HG02610 (cell line): ENCODE measurements around the gene ITGB1BP1.
"Not testable (repeated sequence)": the region's sequence is repeated elsewhere in the genome, so short reads cannot be mapped to it uniquely, and the experiment has no call there.

Experiments
- ATAC-seq: cut with Tn5 transposase; IDR thresholded peaks from one replicate; pipeline ENCODE4 v1.9.1; 2021; ENCODE audit warnings: mild to moderate bottlenecking, moderate library complexity; ENCODE audit not compliant: unreplicated experiment

ITGB1BP1 gene

DNA sequence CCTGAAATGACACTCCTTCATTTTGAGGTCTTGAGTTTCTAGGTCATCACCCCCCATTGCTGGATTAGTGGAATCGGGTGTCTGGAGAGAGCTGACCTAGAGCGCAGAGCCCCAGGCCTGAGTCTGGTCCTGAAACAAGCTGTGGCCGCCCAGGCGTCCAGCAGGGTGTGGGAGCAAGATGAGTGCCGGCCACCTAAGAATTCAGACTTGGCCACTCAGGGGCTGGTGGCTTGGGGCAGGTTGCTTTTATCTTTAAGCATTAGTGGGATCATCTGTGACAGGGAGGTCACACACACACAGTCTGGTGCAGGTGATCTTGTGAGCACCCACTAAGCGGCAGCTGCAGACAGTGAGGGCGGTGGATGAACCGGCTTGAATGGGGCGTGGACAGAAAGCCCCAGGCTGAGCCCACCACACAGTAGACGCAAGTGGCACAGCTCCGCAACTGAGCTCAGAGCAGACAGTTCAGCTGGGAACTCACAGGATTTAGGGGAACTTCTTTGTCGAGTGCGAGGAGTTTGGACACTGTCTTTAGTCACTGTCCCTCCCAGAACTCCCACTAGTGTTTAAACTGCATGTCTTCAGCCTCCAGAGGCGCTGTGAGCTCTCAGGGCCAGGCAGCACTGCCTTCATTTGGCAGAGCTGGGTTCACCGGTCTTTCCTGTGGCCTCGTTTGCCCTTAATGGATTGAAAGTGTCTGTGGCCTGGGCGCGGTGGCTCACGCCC lies 21.5 kb downstream of the ITGB1BP1 start:
- ATAC-seq: no peak

DNA sequence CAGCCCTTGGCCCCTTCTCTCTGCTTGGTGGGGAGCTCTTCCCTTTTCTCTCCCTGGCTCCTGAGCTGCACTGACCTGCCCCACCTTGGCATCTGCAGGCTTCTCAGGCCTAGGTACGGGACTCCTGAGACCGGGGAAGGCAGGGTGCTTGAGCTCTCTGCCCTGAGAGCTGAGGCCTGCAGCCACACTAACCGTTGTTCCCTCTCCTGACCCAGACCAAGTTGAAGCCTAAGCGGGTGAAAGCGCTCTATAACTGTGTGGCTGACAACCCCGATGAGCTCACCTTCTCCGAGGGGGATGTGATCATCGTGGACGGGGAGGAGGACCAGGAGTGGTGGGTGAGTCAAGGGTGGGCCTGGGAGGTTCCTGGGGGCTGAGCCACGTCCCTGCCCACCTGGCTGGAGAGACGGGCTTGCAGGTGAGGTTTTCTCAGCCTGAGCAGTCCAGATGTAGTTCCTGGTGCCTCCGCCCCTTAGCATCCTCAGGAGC lies 22.2 kb downstream of the ITGB1BP1 start:
- no peak for ATAC-seq

DNA sequence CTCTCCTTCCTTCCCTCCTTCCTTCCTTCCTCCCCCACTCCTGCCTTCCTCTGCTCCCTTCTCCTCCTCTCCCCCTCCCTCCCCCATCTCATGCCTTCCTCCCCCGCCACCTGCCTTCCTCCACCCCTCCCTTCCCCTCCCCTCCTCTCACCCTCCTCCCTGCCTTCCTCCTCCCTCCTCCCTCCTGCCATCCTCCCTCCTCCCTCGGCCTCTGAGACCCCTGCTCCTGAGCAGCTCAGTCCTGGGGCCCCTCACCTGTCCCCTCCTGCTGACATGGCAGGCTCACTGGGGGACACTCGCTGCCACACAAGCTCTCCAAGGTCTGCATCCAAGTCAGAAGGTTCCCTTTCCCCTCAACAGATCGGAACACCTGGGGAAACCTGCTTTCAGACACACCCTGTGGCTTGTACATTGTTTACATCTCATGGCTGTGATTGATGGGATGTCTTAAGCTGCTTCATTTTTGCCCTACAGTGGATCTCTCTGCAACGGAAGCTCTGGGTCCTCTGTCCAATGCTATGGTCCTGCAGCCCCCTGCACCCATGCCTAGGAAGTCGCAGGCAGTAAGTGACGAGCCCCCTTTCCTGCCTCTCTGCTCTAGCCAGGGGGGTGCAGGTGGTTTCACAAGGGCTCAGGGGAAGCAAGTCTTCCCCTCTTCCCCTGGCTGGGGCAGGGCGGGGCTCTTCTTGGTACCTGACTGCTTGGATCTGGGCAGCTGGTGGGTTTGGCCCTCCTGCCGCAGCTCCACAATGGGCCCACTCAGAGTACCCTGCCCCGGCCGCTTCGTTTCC lies 22.9 kb downstream of the ITGB1BP1 start:
- ATAC-seq: no peak

DNA sequence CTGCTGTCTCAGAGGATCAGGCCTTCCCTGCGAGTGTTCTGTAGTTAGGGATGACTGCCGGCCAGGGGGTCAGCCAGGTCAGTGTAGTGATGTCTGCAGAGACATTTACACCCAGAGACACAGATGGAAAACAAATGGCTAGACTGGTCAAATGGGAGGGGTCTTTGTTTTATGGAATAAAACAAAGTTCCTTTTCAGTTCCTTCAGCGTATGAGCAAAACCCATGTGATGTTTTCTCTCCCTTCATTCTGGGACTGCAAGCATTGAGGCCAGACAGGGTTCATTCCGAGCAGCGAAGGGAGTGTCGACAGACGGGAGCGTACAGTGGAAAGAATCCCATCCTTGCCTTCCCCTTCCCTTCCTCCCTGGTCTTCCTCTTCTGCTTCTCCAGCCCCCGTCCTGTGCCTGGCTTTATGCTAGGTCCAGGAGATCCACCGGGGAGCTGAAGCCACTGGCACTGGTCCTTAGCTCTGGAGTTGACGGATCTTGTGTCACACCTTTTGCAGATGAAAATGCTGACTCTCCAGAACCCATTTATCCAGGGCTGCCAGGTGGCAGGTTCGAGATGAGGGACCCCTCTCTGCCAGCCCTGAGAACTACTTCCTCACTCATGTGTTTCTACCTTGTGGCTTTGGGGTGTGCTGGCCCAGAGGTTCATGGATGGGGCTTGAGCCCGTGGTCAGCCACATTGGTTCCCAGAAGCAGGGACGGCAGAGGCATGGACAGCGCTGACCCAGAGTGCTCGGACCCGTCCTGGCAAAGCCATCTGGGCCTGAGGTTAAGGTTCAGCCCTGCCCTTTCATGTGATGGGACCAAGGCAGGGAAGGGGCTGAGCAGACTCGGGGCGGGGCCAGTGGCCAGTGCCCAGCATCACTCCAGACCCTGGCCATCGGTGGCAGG lies 24.2 kb downstream of the ITGB1BP1 start:
- no peak for ATAC-seq

DNA sequence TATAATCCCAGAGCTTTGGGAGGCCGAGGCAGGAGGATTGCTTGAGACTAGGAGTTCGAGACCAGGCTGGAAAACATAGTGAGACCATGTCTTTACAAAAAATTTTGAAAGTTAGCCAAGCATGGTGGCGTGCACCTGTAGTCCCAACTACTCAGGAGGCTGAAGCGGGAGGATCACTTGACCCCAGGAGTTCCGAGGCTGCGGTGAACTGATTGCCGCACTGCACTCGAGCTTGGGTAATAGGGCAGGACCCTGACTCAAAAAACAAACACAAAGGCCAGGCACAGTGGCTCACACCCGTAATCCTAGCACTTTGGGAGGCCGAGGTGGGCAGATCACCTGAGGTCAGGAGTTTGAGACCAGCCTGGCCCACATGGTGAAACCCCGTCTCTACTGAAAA lies 25.1 kb downstream of the ITGB1BP1 start:
- not testable (repeated sequence) for ATAC-seq

DNA sequence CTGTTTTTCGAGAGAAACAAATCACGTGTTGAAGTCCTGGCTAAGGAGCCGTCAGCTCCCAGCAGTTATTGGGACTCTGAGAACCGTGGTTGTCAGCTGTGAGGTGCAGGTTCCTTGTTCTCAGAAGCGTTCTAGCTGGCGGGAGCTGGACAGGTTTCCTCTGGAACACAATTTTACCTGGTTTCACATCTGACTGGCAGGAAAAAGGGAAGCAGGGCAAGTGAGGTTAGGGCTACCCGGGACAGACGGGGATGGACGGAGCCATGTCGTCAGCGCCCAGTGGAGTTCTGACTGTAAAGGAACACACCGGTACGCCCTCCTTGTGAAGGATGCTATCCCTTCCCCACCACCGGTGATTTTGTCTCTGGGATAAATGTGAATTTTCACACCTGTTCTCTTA lies 26.1 kb downstream of the ITGB1BP1 start:
- ATAC-seq: no peak

DNA sequence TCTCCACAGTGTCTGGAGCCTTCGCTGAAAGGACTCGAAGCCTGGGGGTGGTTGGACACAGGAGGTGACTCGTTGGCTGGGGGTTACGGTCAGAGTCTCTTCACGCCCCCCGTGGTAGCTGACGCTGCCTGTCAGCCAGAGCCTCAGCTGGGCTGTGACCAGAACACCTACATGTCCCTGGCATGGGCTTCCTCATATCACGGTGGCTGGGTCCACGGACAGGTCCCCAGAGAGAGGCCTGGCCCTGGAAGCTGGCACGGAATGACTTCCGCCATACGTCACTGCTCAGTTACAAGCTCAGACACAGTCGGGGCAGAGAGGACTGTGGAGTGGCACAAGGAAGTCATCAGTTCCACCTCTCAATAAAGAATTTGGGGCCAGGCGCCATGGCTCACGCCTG lies 28.5 kb downstream of the ITGB1BP1 start:
- ATAC-seq: no peak

DNA sequence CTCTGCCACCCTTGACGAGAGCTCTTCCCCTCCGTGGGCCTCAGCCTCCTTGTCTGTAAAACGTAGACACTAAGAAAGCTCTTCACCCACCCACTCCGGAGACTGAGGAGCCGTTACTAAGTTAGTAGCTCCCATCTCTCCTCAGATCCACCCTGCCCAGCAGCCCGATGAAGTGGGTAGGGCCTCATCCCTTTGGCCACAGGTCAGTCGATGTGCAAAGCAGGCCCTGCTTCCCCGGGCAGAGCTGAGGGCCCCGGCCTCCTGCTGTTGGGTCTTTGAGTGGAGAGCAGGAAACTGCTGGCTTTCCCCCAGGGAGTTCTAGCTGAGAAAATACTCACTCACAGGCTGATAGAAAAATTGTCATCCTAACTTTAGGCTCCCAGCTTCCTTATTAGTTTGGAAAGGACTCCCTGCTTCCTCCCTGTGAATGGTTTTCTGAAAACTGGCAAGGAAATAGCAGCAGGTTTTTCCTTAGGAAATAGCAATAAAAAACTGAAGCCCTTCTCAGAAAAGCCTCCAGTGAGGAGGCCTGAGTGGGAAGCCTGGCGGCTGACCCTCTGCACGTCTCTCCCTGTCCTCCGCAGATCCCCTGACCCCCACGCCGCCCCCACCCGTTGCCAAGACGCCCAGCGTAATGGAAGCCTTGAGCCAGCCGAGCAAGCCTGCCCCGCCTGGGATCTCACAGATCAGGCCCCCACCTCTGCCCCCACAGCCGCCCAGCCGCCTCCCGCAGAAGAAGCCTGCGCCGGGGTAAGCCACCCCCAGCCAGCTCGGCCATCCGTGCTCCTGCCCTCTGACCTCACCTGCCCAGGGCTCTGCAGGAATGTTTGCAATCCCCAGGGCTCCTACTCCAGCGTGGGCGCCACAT lies 30.2 kb downstream of the ITGB1BP1 start:
- no peak for ATAC-seq

DNA sequence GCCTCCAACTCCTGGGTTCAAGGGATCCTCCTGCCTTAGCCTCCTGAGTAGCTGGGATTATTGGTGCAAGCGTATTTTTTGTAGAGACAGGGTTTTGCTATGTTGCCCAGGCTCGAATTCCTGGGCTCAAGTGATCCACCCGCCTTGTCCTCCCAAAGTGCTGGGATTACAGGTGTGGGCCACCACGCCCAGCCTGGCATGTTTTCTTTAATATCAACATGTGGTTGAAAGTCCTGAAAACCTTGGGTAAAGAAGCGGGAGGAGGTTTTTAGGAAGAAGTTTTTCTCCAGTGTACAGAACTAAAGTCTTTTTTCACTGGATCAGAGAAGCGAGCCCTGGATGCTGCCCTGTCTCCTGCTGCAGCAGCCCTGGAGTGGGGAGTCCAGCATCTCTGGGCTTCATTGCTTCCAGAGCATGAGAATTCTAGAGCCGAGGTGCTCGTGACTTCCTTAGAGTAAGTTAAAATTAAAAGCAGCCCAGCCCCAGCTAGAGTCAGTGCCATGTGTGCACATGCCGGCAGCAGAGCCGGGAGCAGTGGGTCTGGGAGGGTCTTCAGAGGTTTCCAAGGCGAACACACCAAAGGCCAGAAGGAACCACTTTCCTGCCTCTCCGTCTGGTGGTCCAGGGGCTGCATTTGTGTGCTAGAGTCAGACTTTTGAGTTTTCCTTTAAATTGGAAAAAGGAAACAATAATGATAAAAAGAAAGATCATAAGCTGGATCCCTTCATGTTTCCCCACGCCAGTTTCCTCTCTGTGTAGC lies 31.2 kb downstream of the ITGB1BP1 start:
- ATAC-seq: no peak

DNA sequence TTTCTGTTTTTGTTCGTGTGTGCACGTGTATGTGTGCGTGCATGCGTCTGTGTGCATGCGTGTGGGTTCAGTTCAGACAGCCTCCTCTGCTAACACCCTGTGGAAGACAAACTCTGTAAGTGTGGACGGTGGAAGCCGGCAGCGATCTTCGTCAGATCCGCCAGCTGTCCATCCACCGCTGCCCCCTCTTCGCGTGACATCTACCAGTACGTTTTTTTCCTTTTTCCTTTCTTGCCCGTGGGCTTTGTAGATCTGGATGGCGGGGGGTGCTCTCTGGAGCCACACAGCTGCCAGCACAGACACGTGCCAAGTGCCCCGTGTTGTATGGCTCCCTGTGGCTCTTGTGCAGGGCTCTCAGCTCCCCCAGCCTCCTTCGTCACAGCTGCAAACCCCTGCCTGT lies 32.3 kb downstream of the ITGB1BP1 start:
- ATAC-seq: no peak

DNA sequence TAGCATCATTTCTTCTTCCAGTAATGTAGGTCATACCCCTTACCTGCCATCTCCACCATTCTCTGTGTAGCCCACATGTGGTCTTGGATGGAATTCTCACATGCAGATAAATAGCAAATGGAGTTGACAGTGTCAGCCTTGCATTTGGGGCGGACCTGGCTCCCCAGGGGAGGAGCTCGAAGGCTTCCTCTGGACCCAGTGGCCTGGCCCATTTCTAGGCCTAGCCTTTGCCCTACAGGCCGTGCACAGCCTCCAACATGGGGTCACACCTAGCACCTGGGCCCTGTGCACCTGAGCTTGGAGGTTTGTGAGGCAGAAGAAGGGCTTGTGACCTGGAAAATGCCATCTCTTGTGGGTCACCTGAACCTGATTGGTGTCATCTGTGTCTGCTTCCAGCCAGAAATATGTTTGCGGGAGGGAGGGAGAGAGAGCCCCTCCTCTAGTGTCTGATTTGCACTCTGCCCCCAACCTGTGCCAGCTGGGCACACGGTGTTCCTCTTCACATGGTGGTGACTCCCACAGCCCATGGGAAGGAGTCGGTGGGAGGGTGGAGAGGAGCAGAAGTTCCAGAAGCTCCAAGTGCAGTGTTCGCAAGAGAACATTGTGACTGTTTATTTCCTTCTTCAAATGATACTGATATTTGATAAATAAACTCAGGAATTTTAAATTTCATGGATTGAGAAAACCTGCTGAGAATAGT lies 33.0 kb downstream of the ITGB1BP1 start:
- ATAC-seq: no peak

DNA sequence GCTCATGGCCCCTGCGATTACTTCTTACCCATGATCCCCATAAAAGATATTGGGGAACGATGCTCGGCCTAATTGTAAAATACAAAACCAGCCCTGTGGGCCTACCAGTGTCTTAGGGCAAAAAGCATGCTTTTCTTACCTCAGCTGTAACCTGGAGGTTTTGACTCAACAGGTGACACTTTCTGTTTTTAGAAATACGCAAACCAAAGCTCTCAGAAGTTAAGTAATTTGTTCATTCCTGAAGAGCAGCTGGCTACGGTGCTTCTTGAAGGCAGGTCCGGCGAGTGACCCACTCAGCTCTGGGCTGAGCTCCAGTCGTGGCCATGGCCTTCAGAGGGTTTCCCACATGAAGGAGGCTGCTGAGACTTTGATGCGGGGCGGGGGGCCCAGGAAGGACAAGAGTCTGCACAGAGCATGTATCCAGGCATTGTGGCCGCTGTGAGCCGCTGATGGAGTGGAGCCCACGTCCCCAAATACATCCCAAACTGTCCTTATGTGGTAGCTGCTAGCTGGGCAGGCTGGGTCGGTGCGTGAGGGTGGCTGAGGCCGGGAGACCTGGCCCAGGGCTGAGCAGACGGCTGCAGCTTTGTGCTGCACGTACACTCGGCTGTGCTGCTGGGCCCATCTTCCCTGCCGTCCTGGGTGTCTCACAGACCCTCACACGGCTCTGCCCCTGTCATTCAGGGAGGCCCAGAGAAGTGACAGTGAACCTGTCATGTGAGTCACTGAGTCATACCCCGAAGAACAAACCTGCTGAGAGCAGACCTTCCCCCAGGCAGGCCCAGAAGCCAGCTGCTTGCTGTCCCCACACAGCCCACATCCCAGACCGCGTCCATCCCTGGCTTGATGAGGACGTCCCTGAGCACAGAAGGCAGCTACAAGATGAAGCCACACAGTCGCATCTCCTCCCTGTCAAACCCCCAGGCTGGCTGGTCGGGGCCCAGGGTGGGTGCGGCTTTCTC lies 34.1 kb downstream of the ITGB1BP1 start:
- ATAC-seq: no peak

DNA sequence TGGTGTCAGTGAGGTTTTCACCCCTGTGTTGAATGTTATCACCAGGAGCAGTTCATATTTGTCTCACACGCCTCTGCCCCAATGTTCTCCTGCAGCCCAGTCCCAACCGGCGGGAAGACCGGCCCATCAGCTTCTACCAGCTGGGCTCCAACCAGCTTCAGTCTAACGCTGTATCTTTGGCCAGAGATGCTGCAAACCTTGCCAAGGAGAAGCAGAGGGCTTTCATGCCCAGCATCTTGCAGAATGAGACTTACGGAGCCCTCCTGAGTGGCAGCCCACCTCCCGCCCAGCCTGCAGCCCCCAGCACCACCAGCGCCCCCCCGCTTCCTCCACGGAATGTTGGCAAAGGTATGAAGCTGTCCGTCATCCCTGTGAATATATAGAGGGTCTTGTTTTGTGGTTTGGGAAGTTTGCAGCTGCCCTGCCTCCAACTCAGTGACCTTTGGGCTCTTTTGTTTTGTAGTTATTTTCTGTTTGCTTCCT lies 35.1 kb downstream of the ITGB1BP1 start:
- ATAC-seq: no peak

DNA sequence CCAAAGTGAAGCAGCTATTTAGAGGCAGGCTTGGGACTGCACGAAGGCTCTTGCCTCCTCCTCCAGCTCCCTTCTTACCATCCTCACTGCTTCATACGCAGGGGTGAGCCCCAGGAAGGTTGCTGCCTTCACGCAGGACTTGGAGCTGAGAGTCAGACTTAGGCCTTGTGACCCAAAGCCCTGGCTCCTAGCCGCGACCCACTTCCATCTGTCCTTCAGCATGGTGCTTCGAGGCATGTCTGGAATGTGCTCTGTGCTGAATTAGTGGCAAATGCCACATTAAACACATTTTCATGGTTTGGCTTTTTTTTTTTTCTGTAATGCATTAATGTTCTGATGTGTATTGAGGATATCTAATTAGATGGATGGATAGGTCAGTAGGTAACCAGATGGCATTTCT lies 37.5 kb downstream of the ITGB1BP1 start:
- no peak for ATAC-seq

DNA sequence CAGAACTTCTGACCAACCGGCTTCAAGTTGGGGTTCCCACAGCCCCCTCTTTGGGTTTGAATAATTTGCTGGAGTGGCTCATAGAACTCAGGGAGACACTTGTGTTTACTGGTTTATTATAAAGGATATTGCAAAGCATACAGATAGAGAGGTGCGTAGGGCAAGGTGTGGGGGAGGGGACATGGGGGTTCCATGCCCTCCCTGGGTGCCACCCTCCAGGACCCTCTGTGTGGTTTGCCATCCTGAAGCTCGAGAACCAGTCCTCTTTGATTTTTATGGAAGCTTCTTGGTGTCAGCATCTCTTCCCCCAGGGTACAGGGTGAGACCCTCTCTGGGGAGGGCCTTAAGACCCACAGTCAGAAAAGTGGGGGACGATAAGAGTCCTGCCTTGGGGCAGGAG lies 38.8 kb downstream of the ITGB1BP1 start:
- no peak for ATAC-seq

DNA sequence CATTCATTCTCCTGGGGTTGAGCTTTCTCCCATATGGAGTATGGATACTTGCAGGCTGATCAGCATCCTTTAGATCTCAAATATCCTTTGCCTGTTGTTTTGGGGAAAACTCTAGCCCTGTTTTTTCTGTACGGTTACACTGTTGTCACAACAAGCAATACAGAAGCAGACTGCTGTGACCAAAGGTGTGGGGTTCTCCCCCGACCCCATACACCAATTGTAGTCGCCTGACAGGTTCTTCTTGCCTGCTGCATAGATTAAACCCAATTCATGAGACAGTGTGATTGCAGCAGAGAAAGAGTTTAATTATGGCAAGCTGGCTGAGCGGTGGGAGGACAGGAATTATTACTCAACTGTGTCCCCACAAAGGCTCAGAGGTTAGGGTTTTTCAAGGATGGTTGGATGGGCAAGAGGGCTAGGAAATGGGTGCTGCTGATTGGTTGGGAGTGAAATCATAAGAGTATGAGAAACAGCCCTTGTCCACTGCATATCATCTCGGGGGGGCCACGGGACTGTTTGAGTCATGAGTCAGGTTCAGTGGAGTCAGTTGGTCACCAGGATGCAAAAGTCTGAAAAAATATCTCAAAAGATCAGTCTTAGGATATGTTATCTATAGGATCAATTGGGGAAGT lies 40.6 kb downstream of the ITGB1BP1 start:
- no peak for ATAC-seq
